Smooth muscle cell of the pulmonary artery (primary cell): Measurements from ENCODE around the gene SGTB. TPM values are rescaled to one million over a fixed set of nuclear protein-coding genes. Genes with fewer than 3 reads are reported as not detected.

Experiments used
- total RNA-seq: library from RNA; depleted of rRNA; stranded (reverse); fragments of >200 nt; gene quantifications from 2 replicates; pipeline ENCODE4 v1.2.3, GENCODE V29; 2014

SGTB gene, protein sequence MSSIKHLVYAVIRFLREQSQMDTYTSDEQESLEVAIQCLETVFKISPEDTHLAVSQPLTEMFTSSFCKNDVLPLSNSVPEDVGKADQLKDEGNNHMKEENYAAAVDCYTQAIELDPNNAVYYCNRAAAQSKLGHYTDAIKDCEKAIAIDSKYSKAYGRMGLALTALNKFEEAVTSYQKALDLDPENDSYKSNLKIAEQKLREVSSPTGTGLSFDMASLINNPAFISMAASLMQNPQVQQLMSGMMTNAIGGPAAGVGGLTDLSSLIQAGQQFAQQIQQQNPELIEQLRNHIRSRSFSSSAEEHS
- 25.3 and 26.1 TPM in 2 replicates for total RNA-seq

DNA sequence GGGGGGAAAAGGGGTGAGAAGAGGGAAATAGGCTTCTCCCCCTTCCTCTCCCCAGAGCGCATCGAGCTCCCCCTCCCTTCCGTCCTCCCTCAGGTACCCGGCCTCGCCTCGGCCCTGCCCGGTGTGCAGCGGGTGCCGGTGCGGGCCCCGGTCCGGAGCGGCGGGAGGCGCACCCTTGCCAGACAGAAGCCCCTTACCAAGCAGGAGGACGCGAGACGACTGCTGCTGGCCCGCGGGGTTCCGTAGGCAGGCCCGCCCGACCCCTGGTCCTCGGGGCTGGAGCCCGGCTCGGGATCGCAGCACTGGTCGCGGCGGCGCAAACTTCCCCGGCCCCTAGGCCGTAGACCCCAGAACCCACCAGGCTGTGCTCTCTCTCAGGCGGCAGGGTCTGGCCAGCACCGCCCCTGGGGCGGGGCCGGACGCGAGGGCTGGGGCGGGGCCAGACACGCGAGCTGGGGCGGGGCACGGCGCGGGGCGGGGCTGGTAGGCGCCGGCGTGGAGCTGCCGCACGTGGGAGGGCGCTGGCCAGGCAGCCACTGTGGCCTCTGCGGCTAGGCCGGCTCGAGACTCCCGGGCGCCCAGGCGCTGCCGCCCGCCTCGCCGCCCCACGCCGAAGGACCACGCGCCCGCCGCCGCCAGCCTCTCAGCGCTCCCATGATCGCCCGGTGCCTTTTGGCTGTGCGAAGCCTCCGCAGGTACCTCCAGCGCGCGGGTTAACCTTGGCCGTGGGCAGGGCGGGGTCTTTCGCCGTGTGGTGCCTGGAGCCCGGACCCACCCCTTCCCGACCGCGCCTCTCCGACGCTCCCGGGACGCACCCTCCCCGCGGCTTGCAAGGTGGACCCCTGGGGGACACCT lies at the start of gene SGTB, which contains the start of gene NLN:
TSS of gene SGTB (minus strand) at position 390 of the 855 bp plus-strand sequence. CDS start 1,302 bp downstream, outside the sequence.
TSS of gene NLN (plus strand) at position 486 of the 855 bp plus-strand sequence. CDS start at position 655, 169 bp downstream.

GRCh38 chr5:65624571-65625555 lies 97.0 kb downstream of the SGTB start, which contains the start of the genes SHLD3 and TRAPPC13:
Gene SHLD3 (plus strand): TSS chr5:65625027. CDS start chr5:65629588, 4,561 bp downstream.
Gene TRAPPC13 (plus strand): TSS chr5:65625027. CDS start chr5:65625061, 34 bp downstream.

GRCh38 chr5:65624025-65624570 lies 97.8 kb downstream of the SGTB start, which contains the start of gene TRIM23:
Gene TRIM23 (minus strand): TSS chr5:65624333. CDS start chr5:65624274, 59 bp downstream.

Other genes starting within 250 kb of the SGTB start
- gene ADAMTS6, start 240.2 kb downstream of the SGTB start, total RNA-seq: 85.0 and 90.7 TPM in 2 replicates
- 4.7 and 8.3 TPM in 2 replicates for gene CENPK, start 158.9 kb downstream of the SGTB start, total RNA-seq
- gene PPWD1, start 158.8 kb downstream of the SGTB start, total RNA-seq: 25.9 and 31.3 TPM in 2 replicates
- 34.5 and 48.0 TPM in 2 replicates for gene TRIM23, start 97.8 kb downstream of the SGTB start, total RNA-seq
- gene SHLD3, start 97.1 kb downstream of the SGTB start, total RNA-seq: 1.8 and 2.3 TPM in 2 replicates
- gene TRAPPC13, start 97.1 kb downstream of the SGTB start, total RNA-seq: 17.9 and 19.7 TPM in 2 replicates
- 37.7 and 51.1 TPM in 2 replicates for gene NLN, start 96 bp upstream of the SGTB start, total RNA-seq
- gene ERBIN, start 204.5 kb upstream of the SGTB start, total RNA-seq: 54.5 and 69.7 TPM in 2 replicates